ENCODE data around the gene TLR9.

TLR9 gene

GRCh38 chr3:52216585-52217408 lies 8.6 kb downstream of the TLR9 start:
- DNase-seq, result peak; percentile 31

GRCh38 chr3:52215351-52215750 lies 10.1 kb downstream of the TLR9 start:
- DNase-seq, result no peak

- no peak for DNase-seq
These were observed 11.5 kb downstream of the TLR9 start for GRCh38 chr3:52213901-52214300.

- no peak for DNase-seq
These were observed 12.4 kb downstream of the TLR9 start for GRCh38 chr3:52213005-52213404.

- DNase-seq, result no peak
These were observed 14.1 kb downstream of the TLR9 start for GRCh38 chr3:52211268-52211891.

- DNase-seq, result no peak
These were observed 14.8 kb downstream of the TLR9 start for GRCh38 chr3:52210550-52211046.

GRCh38 chr3:52210037-52210436 lies 15.4 kb downstream of the TLR9 start:
- no peak for DNase-seq

GRCh38 chr3:52208556-52208955 lies 16.9 kb downstream of the TLR9 start:
- no peak for DNase-seq

GRCh38 chr3:52205727-52206372 lies 19.6 kb downstream of the TLR9 start:
- DNase-seq, result no peak

GRCh38 chr3:52204337-52205073 lies 20.9 kb downstream of the TLR9 start:
- no peak for DNase-seq

GRCh38 chr3:52203701-52204100 lies 21.7 kb downstream of the TLR9 start:
- DNase-seq, result no peak

GRCh38 chr3:52202384-52203077 lies 22.9 kb downstream of the TLR9 start:
- DNase-seq, result no peak

GRCh38 chr3:52200981-52201679 lies 24.3 kb downstream of the TLR9 start:
- DNase-seq, result no peak

GRCh38 chr3:52198643-52199608 lies 26.5 kb downstream of the TLR9 start:
- no peak for DNase-seq

- peak; percentile 86 for DNase-seq
These were observed 27.4 kb downstream of the TLR9 start, which contains the start of gene ALAS1 for GRCh38 chr3:52197842-52198625. Gene ALAS1, plus strand, starts transcription at chr3:52198160. Its CDS starts 1,082 bp downstream, at chr3:52199242.

- no peak for DNase-seq
These were observed 28.0 kb downstream of the TLR9 start for GRCh38 chr3:52197499-52197841.

GRCh38 chr3:52196977-52197376 lies 28.5 kb downstream of the TLR9 start:
- DNase-seq, result no peak

GRCh38 chr3:52195823-52196331 lies 29.6 kb downstream of the TLR9 start:
- DNase-seq, result no peak

- no peak for DNase-seq
These were observed 30.2 kb downstream of the TLR9 start for GRCh38 chr3:52195291-52195597.

Measured in fibroblast of skin of back (primary cell).